AG20443 (cell line): ENCODE results near the gene PEG3.
"Not testable (repeated sequence)": the region's sequence is repeated elsewhere in the genome, so short reads cannot be mapped to it uniquely, and the experiment has no call there.

Experiments used
- DNase-seq: peaks from one replicate; pipeline ENCODE4 v3.0.0; 2012; ENCODE audit warnings: low spot score, mixed read lengths

The PEG3 gene

DNA sequence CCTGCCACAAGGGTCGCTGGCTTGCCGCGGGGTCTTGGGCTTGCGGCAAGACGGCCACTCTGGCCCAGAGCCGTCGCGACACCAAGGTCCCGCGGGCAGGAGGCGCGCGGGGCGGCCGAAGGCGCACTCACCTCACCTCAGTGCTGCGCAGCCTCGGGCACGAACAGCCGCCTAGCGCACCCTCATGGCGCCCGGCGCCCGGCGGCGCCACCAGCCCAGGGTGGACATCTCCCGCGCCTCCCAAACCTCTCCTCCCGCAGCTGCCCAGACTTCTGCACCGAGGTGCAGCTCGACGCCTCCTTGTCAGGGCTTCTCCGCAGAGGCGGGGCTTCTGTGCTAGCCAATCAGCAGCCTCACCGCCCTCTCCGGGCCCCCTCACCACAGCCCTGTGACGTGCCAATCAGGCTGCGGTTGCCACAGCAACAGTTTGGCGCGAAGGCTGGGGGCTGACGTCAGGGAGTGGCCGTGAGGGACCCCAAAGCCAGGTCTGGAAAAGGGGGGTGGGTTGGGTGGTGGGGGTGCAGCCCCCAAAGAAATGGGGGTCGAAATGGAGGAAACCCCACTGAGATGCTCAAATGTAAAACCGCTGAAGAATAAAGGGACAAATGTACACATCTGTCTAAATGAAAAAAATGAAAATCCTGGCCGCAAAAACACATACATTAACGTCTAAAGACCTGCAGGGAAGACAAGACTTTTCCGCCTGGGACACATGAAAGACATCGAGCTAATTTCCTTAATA is at the start of gene PEG3, which contains the start of gene ZIM2:
PEG3 (minus strand) TSS at position 276 of the 742 bp plus-strand sequence. CDS start 16,071 bp downstream, outside the sequence.
ZIM2 (minus strand) TSS at position 276 of the 742 bp plus-strand sequence. CDS start 16,449 bp downstream, outside the sequence.
- DNase-seq, result no peak

DNA sequence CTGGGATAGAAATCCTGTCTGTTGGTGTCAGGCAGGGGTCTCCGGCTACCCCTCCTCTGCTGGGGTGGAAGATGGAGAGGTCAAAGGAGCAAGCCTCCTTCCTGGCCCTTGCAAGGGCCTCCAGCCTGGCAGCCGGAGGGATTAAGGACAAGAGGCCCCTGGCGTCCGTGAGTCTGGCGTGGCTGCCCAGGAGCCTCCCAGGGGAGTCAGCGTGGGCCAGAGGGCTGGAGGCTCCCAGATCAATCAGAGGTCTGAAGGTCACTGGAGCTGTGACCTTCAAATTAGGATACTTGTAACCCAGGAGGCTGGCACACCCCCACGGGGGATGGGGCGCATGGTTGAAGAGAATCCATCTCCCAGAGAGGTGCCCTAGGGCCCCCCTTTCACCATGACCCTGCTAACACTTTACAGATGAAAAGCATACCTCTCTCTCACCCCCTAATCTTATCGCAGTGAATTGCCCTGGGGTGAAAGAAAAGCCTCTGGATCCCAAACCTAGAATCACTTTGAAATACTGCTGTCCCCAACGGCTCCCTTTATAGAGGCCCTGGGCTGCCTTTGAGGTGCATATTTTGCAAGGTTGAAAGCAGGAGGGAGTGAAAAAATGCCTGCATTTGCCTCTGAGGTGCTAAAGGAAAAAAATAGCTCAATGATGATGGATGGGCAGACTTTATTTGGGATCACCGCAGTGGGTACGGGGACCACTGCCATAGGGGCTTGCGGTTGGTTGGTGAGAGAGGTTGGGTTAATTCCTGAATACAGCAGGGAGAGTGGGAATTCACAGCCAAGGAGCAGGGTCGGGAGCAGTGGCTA is 44.9 kb upstream of the PEG3 start:
- no peak for DNase-seq

DNA sequence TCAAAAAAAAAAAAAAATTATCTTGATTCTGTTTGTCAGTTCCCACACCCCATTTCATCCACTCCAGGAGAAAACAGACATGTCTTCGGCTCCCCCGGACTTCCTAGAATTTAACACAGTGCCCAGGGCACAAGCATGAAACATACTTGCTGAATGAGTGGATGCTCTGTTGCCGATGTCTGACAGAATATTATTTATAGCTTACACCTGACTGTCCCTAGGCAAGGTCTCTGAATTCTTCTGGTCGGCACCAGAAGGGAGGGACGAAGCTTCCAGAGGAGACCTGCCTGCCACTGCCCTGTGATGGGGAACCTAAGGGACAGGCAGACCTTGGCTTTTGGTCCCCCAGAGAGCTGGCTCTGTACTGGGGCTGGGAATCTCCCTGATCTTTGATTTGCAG is 43.9 kb upstream of the PEG3 start:
- DNase-seq, result no peak

DNA sequence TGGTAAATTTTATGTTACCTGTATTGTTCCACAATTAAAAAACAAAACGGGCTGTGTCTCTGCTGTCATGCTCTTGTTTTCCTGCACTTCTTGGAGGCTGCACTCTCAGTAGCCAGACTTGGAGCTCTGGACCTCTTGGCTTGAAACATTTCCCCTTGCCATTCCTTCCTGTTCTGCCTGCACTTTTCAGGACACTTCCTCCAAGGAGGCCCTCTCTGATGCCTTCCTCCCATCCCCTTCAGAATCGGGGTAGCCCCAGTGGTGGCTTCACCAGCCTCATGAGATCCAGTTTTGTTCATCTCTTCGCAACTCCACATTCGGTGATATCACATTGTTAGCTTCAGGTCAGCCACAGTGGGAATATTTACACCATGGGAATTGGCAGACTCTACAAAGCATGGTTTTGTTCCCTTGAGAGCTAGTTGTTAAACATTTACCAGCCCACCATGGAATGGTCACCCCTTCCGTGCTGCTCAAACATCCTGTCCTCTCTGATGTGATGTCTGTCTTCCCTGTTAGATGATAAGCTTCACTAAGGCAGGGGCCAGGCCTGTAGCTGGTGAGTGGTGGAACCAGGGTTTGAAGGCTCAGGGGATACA is 40.2 kb upstream of the PEG3 start:
- DNase-seq, result no peak

DNA sequence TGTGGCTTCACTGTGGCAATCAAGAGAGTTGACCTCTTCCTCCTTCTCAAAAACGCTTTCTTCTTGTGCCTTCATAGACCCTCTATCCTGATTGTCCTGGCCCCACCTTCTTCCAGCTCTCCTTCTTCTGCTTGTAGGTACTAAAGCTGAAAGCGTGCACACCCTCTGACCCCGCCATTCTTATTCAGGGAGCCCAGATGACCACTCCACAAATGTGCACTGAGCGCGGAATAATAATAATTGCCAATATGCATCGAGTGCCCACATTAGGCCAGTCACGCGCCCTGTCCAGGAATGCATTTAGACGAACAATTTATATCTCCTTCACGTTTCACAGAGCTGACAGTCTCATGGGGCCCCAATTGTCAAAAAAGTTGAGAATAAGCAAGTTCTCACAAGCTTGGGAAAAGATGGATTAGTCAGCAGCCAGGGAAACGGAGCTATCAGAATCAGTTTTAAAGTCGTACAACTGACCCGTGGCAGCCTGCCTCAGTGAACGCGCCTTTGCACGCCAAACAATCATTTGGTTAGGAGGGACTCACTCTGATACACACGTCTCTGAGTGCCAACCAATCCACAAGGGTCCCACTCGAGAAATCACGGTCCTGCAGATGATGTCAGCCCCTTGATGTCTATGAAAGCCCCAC is 36.7 kb upstream of the PEG3 start:
- DNase-seq, result no peak

DNA sequence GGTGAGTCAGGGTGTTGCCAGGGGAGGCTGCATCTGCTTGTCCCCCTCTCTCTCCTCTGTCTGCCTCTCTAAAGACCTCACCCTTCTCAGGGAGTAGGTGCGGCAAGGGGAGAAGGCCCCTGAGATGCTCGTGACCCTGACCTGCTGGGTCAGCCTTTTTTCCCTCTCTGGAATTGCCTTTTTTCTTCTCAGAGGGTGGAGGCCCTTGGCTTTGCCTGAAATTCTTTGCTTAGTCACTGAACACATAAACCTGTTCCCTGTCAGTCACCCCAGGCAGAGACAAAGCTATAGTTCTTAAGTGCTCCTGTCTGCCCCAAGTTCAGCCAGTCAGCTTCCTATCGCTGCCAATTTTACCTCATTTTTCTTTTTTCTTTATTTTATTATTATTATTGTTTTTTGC is 35.2 kb upstream of the PEG3 start:
- no peak for DNase-seq

DNA sequence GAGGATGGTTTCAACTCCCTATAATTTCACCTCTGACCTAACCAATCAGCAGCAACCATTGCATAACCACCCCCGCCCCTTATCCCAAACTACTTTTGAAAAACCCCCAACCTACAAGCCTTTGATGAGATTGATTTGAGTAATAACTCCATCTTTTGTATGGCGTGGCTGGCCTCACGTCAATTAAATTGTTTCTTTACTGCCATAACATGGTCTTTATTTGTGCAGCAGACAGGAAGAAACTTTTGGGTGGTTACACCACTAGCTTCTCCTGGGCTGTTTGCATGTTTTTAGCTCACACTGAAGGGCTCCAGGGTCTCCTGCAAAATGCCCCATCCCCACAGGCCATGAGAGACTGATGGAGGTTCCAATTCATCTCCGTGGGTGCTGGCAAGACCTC is 34.0 kb upstream of the PEG3 start:
- no peak for DNase-seq

DNA sequence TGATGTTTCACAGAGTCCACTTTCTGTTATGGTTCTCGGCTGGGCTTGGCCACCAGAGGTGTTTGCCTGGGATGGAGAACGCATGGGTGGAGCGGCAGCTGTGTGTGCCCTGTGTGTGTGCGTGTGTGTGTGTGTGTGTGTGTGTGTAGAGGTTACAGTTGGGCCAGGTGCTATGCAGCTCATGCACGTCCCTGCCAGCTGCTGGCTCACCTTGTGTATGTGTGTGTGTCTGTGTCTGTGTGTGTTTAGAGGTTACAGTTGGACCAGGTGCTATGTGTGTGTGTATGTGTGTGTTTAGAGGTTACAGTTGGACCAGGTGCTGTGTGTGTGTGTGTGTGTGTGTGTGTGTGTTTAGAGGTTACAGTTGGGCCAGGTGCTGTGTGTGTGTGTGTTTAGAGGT is 33.0 kb upstream of the PEG3 start:
- no peak for DNase-seq

DNA sequence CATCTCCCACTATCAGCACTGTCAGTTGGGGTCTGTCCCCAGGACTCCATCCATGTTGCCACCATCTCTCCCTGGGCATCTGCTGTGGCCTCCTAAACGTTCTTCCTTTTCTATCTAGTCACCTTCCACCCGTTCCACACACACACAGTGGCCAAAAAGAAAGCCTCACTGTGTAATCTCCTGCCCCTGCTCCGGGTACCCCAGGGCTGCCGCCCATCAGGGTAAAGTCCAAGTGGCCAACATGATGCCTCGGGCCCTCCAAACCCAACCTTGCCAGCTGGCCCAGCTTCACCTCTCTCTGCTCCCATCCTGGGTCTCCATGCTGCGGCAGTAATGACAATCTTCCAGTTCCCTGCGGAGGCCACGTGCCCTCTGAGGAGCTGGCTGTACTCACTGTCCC is 29.4 kb upstream of the PEG3 start:
- no peak for DNase-seq

DNA sequence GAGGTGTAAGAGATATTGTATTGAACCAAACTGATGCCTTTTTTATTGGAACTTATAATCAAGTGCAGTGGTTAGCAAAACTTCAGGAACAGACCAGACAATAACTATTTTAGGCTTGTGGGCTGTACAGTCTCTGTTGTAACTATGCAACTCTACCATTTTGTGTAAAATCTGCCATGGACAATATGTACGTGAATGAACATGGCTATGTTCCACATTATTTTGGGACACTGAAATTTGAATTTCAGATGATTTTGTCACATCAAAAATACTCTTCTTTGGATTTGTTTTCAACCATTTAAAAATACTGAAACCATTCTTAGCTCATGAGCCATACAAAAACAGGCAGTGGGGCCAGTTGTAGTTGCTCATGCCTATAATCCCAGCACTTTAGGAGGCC is 27.9 kb upstream of the PEG3 start:
- DNase-seq, result no peak

DNA sequence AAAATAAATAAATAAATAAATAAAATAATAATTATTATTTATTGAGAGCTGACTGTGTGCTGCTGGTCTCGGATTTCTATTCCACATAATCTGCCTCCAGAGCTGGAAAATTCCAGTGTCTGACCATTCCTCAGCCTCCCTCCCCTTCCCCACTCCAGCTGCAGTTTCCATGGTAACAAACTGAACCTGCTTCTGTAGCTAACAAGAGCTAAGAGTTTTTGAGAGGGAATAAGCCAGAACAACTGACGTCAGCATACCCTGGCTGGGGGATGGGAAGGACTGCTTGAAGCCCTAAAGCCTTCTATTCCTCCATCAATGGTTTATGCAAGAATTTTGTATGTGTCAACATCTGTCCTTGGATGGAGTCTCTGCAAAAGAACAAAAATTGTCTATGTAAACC is 26.0 kb upstream of the PEG3 start:
- DNase-seq, result no peak

DNA sequence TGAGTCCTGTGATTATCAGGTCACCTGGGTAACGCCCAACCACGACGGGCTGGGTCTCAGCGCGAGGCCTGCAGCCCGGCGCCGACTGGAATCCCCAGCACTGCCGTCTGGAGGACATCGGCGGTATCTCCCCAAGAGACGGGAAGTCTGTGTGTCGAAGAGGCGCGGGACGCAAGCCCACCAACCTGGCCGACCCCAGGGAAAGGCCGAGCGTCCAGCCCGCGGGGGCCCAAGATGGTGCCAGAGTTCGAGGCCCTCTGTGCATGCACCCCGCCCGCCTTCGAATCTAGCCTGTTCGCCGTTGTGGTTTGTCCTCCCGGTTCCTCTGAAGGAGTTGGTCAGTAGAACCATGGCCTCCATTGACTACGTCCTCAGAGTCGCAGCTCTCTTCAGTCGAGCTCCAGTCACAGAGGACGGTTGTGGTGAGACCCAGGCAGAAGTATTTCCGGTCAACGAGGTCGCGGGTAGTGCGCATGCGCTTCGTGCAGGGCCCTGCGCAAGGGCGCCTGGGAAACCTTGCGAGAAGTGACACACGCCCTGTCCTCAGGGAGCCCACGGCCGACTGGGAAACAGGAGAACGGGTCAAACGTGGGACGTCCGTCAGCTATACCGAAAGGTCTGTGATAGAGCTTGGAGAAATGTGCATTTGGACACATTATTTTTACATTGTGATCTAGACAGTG is 24.1 kb upstream of the PEG3 start:
- no peak for DNase-seq

DNA sequence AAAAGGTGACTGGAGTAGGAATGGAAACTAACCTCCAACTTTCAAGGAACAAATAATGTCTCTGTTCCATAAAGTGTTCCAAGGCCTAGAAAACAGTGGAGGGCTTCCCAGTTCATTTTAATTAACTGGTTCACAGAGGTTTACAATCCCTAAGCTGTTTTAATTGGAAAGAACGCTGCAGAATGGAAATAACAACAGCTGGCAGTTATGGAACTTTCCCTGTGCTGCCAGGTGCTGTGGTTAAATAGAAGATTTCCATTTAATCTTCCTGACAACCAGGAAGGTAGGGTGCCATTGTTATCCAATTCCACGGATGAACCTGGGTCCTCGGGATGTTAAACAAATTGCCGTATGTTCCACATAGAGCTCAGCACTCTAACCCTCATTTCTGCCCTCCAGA is 22.2 kb upstream of the PEG3 start:
- no peak for DNase-seq

DNA sequence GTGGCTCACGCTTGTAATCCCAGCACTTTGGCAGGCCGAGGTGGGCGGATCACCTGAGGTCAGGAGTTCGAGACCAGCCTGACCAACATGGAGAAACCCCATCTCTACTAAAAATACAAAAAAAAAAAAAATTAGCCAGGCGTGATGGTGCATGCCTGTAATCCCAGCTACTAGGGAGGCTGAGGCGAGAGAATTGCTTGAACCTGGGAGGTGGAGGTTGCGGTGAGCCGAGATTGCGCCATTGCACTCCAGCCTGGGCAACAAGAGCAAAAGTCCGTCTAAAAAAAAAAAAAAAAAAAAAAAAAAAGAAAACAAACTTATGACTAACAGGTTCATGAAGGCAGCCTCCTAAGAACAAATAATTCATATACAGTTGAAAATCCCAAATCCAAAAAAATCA is 19.9 kb upstream of the PEG3 start:
- not testable (repeated sequence) for DNase-seq

DNA sequence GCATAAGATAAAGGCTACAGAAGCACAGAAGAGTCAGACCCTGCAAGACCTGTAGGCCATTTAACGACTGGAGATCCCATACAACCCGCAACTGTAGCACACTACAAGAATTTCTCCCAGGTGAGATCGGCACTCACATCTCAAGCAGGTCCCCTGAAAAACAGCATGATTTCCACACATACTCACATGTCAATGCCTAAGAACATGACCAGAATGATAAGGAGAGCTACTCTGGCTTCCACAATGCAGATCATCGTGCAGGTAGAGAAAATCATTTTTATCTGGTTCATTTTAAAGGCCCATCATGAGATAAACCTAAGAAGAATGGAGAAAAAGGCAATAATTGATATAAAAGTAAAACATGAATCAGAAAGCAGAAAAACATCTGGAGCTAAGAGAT is 17.5 kb upstream of the PEG3 start:
- no peak for DNase-seq

DNA sequence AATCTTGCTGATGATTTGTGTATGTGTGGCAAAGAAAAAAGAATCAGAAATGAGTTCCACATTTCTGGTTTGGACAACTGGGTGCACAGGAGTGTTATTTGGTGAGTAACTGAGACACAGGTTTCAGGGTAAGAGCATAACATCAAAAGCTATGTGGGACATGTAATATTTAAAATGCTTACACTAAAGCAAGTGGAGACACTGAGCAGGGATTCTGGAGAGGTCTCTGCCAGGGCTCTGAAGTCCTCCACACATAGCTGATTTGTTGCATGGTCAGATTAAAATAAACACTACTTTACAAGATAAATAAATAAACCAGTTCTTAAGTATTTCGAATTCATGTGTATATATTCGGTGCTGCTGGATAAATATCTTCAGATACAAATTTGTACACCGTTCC is 16.3 kb upstream of the PEG3 start:
- DNase-seq, result no peak

DNA sequence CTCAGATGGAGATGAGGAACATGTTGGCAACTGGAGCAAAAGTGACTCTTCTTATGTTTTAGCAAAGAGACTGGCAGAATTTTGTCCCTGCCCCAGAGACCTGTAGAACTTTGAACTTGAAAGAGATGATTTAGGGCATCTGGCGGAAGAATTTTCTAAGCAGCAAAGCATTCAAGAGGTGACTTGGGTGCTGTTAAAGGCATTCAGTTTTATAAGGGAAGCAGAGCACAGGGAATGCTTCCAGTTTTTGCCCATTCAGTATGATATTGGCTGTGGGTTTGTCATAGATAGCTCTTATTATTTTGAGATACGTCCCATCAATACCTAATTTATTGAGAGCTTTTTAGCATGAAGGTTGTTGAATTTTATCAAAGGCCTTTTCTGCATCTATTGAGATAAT is 11.8 kb upstream of the PEG3 start:
- not testable (repeated sequence) for DNase-seq

DNA sequence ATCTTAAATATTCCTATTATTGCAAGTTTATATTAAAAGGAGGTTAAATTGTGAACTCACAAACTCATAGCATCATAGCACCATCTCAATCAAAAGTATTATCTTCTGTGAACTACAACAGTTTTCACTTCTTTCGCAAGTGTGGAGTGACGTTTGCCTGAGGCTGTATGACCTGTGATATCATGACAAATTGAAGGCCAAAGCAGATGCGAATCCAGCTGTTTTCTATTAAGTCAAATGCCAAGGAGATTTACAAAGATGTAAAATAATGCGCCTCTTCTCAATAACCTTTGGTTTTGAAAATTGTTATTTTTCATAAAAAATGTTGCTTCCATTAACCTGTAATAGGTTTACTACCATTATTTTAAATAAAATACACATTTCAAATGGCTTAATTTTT is 7.6 kb upstream of the PEG3 start:
- DNase-seq, result no peak

DNA sequence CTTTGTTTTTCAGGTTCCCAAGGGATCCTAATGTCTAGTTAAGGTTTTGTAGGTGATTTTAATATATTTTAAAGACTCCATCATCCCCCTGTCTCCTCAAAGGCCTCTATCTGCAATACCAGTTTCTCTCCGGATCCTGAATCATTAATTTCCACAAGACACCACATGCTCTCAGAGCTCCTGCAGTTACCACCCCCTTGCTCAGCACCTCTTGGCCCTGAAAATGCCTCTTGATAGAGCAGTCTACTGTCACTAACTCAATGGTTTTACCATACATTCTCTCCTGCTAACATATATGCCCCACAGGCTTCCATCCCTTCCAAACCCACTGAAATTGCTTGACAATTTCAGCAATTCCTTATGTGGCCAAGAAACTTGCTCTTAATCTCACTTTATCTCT is 1.9 kb upstream of the PEG3 start:
- no peak for DNase-seq

DNA sequence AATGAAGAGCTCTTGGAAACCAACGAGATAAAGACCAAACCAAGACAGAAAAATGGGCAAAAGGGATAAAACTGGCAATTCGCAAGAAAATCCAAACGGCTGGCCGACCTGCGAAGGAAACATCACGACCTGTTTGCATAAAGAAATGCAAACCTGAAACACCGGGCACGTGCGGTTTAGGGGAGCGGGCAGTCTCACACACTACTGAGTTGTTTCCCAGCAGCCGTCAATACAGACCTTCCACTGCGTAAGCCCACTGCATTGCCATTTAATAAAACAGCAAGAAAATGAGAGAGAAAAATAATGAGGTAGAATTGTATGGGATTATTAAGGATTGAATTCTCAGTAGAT is 642 bp upstream of the PEG3 start:
- DNase-seq, result no peak

DNA sequence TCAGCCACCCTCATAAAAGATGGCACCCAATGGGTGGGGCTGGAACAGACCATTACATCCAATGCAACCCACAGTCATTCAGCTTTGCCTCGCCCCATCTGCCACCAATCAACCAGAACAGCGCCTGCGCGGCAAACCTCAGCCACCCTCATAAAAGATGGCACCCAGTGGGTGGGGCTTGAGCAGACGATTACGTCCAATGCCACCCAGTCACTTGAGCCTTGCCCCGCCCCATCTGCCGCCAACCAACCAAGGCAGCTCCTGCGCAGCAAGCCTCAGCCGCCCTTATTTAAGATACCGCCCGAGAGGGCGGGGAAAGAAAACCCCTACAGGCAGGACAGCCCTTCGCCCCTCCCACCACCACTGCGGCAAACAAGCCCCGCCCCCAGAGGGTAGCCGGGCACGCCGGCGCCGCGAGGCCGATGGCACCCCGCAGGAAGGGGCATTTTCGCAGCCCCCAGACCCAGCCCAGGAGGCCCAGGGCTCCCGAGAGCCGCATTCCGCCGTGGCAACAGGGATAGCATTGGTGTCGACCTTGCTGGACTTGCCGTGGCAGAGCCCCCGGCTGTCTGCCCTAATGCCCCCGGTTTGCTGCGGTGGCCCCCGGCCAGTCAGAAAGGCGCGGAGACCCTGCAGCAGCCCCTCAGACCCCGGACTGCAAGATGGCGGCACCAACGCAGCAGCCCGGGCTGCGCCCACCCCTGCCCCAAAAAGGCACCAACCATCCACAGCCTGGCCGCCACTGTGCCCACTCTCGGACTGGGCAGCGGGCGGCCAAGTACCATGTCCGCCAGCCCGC is 675 bp downstream of the PEG3 start:
- DNase-seq, result no peak
